HepG2 (cell line): ENCODE data around the gene SLX9. TPM values are rescaled to one million over a fixed set of nuclear protein-coding genes. Genes with fewer than 3 reads are reported as not detected.

Experiments used
- AHR ChIP-seq: IDR thresholded peaks from 2 replicates; pipeline ENCODE4 v1.6.1; 2018; ENCODE audit warnings: missing genetic modification reagents, missing compliant biosample characterization
- GABPB1 ChIP-seq: IDR thresholded peaks from 2 replicates; pipeline ENCODE4 v1.6.1; 2016; ENCODE audit warnings: mild to moderate bottlenecking, missing genetic modification reagents, moderate library complexity, missing compliant biosample characterization
- GATAD2A ChIP-seq: IDR thresholded peaks from 2 replicates; pipeline ENCODE4 v1.6.1; 2016
- HDAC1 ChIP-seq: sonication (generic); formaldehyde crosslinking; IDR thresholded peaks from 2 replicates; pipeline ENCODE4 v1.5.1; 2020; ENCODE audit warnings: mild to moderate bottlenecking, missing genetic modification reagents
- KDM5A ChIP-seq: fragments of 200-600 bp; sonication (generic); IDR thresholded peaks from 2 replicates; pipeline ENCODE4 v1.7.0; 2018; ENCODE audit warnings: antibody characterized with exemption, mild to moderate bottlenecking, low read length, borderline replicate concordance
- MIXL1 ChIP-seq: IDR thresholded peaks from 2 replicates; pipeline ENCODE4 v1.6.1; 2016
- NR2F6 ChIP-seq, 2 experiments: IDR thresholded peaks; 2 replicates each; pipeline ENCODE4 v1.6.1; 2016; ENCODE audit warnings: antibody characterized with exemption in 1 of 2, mild to moderate bottlenecking in 1 of 2
- PATZ1 ChIP-seq: sonication (generic); formaldehyde crosslinking; IDR thresholded peaks from 2 replicates; pipeline ENCODE4 v1.4.0; 2020; ENCODE audit warnings: missing genetic modification reagents
- PCBP2 ChIP-seq: fragments of 200-400 bp; formaldehyde crosslinking; optimal IDR thresholded peaks from 2 replicates; pipeline ENCODE3; 2018; ENCODE audit warnings: low read length, low read depth; ENCODE audit not compliant: poor library complexity, severe bottlenecking
- PHF21A ChIP-seq: sonication (generic); formaldehyde crosslinking; IDR thresholded peaks from 2 replicates; pipeline ENCODE4 v1.5.0; 2020; ENCODE audit warnings: mild to moderate bottlenecking, missing genetic modification reagents
- RXRB ChIP-seq: IDR thresholded peaks from 2 replicates; pipeline ENCODE4 v1.6.1; 2016; ENCODE audit warnings: borderline replicate concordance, missing genetic modification reagents, missing compliant biosample characterization
- SALL2 ChIP-seq: sonication (generic); formaldehyde crosslinking; IDR thresholded peaks from 2 replicates; pipeline ENCODE4 v1.8.1; 2023; ENCODE audit warnings: mild to moderate bottlenecking, missing genetic modification reagents, inconsistent platforms
- SMAD3 ChIP-seq: sonication (generic); formaldehyde crosslinking; IDR thresholded peaks from 2 replicates; pipeline ENCODE4 v1.4.0; 2020; ENCODE audit warnings: missing genetic modification reagents
- TCF7 ChIP-seq: sonication (generic); IDR thresholded peaks from 2 replicates; pipeline ENCODE4 v1.6.1; 2016; ENCODE audit warnings: antibody characterized with exemption, low read depth
- ZBTB3 ChIP-seq: sonication (generic); formaldehyde crosslinking; IDR thresholded peaks from 2 replicates; pipeline ENCODE4 v1.4.0; 2020; ENCODE audit warnings: low read depth, mild to moderate bottlenecking, moderate library complexity, missing genetic modification reagents, borderline replicate concordance
- ZNF264 ChIP-seq: sonication (generic); formaldehyde crosslinking; IDR thresholded peaks from 2 replicates; pipeline ENCODE4 v1.4.0; 2020; ENCODE audit warnings: missing genetic modification reagents
- ZNF3 ChIP-seq: IDR thresholded peaks from 2 replicates; pipeline ENCODE4 v1.7.0; 2017; ENCODE audit warnings: inconsistent platforms
- ZNF331 ChIP-seq: sonication (generic); formaldehyde crosslinking; IDR thresholded peaks from 2 replicates; pipeline ENCODE4 v1.4.0; 2020; ENCODE audit warnings: missing genetic modification reagents
- ZNF343 ChIP-seq: sonication (generic); formaldehyde crosslinking; IDR thresholded peaks from 2 replicates; pipeline ENCODE4 v1.4.0; 2020; ENCODE audit warnings: mild to moderate bottlenecking, missing genetic modification reagents
- ZNF773 ChIP-seq: sonication (generic); formaldehyde crosslinking; IDR thresholded peaks from 2 replicates; pipeline ENCODE4 v1.4.0; 2020; ENCODE audit warnings: missing genetic modification reagents, borderline replicate concordance
- ZNF883 ChIP-seq: sonication (generic); formaldehyde crosslinking; IDR thresholded peaks from 2 replicates; pipeline ENCODE4 v1.5.1; 2020; ENCODE audit warnings: mild to moderate bottlenecking, missing genetic modification reagents; ENCODE audit errors: not compliant biosample characterization
- polyA plus RNA-seq, 8 experiments: library from polyadenylated mRNA; depleted of rRNA in 3 of 8; stranded (reverse) in 7 of 8; unstranded in 1 of 8; fragments of >200 nt; fragmentation: Illumina TruSeq in 4 of 8; extraction: Trizol in 4 of 8; gene quantifications; 2 replicates each; pipeline versions ENCODE4 v1.2.1 to v1.2.3, GENCODE V29; 2011 to 2016; ENCODE audit warnings: low read depth in 4 of 8, missing spikeins in 1 of 8, mixed read lengths in 1 of 8; ENCODE audit not compliant: insufficient read depth in 1 of 8
- total RNA-seq, 5 experiments: library from RNA; depleted of rRNA; stranded (reverse); fragments of >200 nt; fragmentation: Illumina TruSeq; extraction: Trizol; gene quantifications; 2 replicates each; pipeline ENCODE4 v1.2.3, GENCODE V29; 2016; ENCODE audit warnings: low read depth in 1 of 5
- TF ChIP-seq, protein P1 (sequence below): sonication (generic); formaldehyde crosslinking; IDR thresholded peaks from 2 replicates; pipeline ENCODE4 v1.9.0; 2021; ENCODE audit warnings: missing genetic modification reagents, borderline replicate concordance

SLX9 gene
- total and polyA plus RNA-seq, 2 of the 13 experiments (the other 11 are each of a cell fraction or from before 2014, with no cell fraction given) = 21.0 to 47.1 TPM

- TF ChIP-seq KDM5A (no peak), ZNF343 (CRISPR knock-in tag) (no peak), ZNF883 (CRISPR knock-in tag) (peak; percentile 17), ZNF264 (CRISPR knock-in tag) (0 out of 2 replicates have a peak, but pooled peaks have one; percentile 61), HDAC1 (CRISPR knock-in tag) (peak; percentile 82), NR2F6 (IDR thresholded peaks at IDR 0.05) (peak; percentile 70), NR2F6 (CRISPR knock-in tag; IDR thresholded peaks at IDR 0.05) (peak; percentile 70; the same call in 1 of the 2 replicates), PATZ1 (CRISPR knock-in tag) (peak; percentile 94), ZNF773 (CRISPR knock-in tag) (0 out of 2 replicates have a peak, but pooled peaks have one; percentile 66), PCBP2 (no peak), SALL2 (CRISPR knock-in tag) (peak; percentile 53; the same call in 1 of the 2 replicates), TCF7 (0 out of 2 replicates have a peak, but pooled peaks have one; percentile 11), ZNF3 (CRISPR knock-in tag) (peak; percentile 29; the same call in 1 of the 2 replicates), SMAD3 (peak; percentile 77; the same call in 1 of the 2 replicates), ZNF331 (CRISPR knock-in tag) (peak; percentile 78), MIXL1 (peak; percentile 64), GATAD2A (peak; percentile 94), GABPB1 (peak; percentile 57), AHR (peak; percentile 77; the same call in 1 of the 2 replicates), ZBTB3 (CRISPR knock-in tag) (no peak), RXRB (CRISPR knock-in tag) (peak; percentile 85; the same call in 1 of the 2 replicates), PHF21A (CRISPR knock-in tag) (peak; percentile 88)
- TF ChIP-seq, protein P1, sequence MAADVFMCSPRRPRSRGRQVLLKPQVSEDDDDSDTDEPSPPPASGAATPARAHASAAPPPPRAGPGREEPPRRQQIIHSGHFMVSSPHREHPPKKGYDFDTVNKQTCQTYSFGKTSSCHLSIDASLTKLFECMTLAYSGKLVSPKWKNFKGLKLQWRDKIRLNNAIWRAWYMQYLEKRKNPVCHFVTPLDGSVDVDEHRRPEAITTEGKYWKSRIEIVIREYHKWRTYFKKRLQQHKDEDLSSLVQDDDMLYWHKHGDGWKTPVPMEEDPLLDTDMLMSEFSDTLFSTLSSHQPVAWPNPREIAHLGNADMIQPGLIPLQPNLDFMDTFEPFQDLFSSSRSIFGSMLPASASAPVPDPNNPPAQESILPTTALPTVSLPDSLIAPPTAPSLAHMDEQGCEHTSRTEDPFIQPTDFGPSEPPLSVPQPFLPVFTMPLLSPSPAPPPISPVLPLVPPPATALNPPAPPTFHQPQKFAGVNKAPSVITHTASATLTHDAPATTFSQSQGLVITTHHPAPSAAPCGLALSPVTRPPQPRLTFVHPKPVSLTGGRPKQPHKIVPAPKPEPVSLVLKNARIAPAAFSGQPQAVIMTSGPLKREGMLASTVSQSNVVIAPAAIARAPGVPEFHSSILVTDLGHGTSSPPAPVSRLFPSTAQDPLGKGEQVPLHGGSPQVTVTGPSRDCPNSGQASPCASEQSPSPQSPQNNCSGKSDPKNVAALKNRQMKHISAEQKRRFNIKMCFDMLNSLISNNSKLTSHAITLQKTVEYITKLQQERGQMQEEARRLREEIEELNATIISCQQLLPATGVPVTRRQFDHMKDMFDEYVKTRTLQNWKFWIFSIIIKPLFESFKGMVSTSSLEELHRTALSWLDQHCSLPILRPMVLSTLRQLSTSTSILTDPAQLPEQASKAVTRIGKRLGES (CRISPR knock-in tag) = peak; percentile 80; the same call in 1 of the 2 replicates
These were observed 72.3 kb downstream of the SLX9 start (continued) for GRCh38 chr21:45011911-45012661.
